Activated CD4-positive, alpha-beta T cell treated with anti-CD3 and anti-CD28 coated beads, Interleukin-2, Interleukin-4, amounts not matched to agents 100 ng/mL and 50 ng/mL, durations not matched to agents 16 hours and 8 hours (primary cell): Measurements from ENCODE around the gene PAX7.
"Not testable (repeated sequence)": the region's sequence is repeated elsewhere in the genome, so short reads cannot be mapped to it uniquely, and the experiment has no call there.

ENCODE experiments used
- DNase-seq: peaks from one replicate; pipeline ENCODE4 v3.0.0-alpha.2; 2020; ENCODE audit warnings: low spot score

Gene PAX7

GRCh38 chr1:18761948-18762840 is 131.5 kb downstream of the PAX7 start:
- no peak for DNase-seq

DNA sequence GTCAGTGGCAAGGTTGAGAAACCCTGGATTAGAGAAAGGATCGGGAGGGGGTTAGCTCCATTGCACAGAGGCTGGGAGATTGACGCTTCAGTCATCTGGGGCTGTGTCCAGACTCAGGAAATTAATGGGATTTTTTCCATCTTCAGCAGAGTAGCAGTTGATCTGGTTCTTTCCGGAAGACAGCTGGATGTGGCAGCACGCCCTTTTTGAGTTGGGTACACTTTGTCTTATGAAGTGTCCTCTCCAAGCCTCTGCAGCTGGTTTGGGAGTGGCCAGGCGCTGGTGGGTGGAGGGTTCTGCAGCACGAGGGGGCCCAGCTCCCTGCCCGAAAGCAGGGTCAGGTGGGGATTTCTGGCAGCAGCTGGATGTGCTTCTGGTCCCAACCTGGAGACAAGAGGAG is 133.7 kb downstream of the PAX7 start:
- DNase-seq, result no peak

- no peak for DNase-seq
Measured at GRCh38 chr1:18765725-18766124, 135.1 kb downstream of the PAX7 start.

DNA sequence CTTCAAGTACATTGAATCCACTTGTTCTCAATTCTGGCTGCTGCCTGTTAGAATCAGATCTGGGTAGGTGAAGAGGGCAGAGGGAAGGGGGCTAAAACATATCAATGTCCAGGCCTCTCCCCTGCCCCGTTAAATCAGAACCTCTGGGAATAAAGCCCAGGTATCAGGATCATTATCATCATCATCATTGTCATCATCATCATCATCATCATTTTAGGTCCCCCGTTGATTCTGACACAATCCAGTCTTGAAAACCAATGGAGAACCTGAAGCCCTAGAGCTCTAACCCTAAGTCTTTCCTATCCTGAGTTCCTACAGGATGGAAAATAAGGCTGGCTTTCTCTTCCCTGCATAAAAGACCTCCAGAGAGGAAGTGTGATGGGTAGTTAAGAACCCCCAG is 135.7 kb downstream of the PAX7 start:
- DNase-seq, result no peak

DNA sequence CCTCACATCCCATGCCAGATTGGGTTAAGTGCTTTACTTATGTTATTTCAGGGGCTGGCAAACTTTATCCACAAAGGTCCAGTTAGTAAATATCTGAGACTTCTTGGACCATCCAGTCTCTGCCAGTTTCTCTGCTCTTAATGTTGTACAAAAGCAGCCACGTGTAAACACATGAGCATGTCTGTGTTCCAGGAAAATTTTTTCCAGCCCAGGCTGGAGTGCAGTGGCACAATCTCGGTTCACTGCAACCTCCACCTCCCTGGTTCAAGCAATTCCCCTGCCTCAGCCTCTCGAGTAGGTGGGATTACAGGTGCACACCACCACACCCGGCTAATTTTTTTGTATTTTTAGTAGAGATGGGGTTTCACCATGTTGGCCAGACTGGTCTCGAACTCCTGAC is 136.9 kb downstream of the PAX7 start:
- DNase-seq, result not testable (repeated sequence)

GRCh38 chr1:18768086-18768485 is 137.4 kb downstream of the PAX7 start:
- no peak for DNase-seq

- no peak for DNase-seq
Measured at GRCh38 chr1:18769140-18769539, 138.5 kb downstream of the PAX7 start.

GRCh38 chr1:18770799-18771198 is 140.2 kb downstream of the PAX7 start:
- no peak for DNase-seq

GRCh38 chr1:18773753-18774152 is 143.1 kb downstream of the PAX7 start:
- DNase-seq, result no peak

GRCh38 chr1:18775341-18775740 is 144.7 kb downstream of the PAX7 start:
- no peak for DNase-seq

DNA sequence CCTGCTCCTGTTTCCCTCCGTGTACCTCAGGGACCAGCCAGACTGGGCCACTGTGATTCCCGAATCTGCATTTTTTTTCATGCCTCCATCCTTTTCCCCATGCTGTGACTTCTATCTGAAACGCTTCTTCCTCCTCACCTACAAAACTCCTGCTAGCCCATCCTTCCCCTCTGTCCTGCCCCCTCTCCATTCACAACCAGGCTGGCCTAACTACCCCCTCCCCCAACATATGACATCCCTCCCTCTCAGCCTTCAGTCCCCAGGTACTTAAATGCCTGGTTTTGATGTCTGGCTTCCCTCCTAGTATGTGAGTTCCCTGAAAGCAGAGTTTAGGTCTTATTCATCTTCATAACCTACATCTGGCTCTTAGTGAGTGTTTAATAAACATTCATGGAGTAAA is 146.1 kb downstream of the PAX7 start:
- DNase-seq, result no peak

GRCh38 chr1:18778437-18778836 is 147.8 kb downstream of the PAX7 start:
- DNase-seq, result no peak

DNA sequence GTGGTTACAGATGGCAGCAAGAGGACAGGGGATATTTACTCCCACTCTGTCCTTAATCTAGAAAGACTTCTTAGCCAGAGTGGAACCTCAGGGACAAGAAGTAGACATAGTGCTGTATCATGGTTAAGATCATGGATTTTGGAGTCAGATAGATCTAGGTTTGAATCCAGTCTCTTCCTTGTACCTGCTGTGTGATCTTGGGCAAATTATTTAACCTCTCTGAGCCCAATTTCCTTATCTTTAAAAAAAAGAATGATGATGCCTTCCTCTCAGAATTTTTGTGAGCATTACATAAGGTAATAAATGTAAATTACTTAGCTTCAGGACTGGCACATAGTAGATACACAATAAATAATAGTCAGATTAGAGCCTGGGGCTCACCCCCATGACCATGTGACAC is 150.4 kb downstream of the PAX7 start:
- no peak for DNase-seq

DNA sequence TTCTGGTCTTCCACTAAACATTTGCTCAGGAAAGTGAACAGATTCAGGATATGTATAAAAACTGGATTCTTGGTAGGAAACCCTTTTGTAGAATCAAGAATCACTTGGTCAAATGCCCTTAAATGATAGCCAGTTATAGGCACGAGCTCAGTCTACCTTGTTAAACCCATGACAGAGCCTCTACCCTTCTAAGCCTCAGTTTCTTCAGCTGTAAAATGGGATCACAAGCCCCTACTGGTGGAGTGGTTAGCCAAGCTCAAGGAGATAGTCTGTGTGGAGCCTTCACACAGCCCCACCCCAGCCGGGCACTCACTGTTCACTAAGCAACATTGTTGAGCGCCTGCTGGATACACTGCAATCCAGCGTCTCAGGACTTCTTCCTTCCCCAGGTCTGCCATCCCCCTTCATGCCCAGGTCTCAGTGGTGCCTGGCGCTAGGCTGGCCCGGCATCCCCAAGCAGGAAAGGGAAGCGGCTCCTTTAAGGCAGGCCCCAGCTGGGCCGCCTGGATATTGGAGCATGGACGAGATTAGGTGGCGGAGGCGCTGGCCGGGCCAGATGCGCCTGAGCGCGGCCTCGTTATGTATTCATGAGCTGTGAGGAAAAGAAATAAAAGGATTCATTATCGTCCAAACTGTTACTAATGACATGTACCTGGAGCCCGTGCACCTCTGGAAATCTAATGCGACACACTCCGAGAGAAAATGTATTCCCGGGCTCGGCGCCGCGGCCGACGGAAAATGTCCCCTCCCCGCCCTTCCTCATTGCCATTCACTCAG is 153.2 kb downstream of the PAX7 start:
- no peak for DNase-seq

GRCh38 chr1:18784482-18784831 is 153.8 kb downstream of the PAX7 start:
- DNase-seq, result no peak

- DNase-seq, result no peak
Measured at GRCh38 chr1:18786149-18786548, 155.5 kb downstream of the PAX7 start.

GRCh38 chr1:18787825-18788385 is 157.3 kb downstream of the PAX7 start:
- DNase-seq, result no peak

DNA sequence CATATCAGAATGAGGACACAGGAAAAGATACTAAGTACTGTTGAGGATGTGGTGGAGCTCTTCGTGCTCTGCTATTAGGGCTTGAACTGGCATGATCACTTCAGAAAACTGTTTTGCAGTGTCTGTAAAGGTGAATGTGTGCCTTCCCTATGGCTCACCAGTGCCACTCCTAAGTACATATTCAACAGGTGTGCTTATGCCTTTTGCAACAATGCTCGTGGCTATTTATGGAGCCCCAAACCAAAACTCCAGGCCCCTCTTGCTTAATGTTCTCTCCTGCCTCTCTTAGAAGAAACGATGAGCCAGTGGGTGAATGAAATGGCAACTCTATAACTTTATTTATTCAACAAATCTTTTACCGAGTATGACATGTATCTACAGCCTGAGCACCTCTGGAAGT is 158.6 kb downstream of the PAX7 start:
- no peak for DNase-seq

DNA sequence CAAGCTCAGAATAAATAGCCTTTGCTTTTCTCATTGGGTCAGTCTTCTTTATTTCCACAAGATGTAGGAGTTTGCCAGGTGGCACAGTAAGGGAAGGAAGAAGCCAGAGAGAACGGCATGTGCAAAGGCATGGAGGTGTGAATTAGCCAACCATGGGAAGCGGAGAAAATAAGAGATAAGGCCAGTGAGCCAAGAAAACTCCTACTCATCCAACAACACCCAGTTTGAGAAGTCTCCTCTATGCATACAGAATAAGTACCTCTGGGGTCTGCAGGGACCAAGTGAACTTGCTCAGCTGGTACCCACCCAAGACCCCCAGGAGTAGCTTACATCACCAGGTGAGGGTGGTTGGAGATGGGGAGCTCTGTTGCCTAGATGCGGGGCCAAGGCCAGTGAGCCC is 162.1 kb downstream of the PAX7 start:
- no peak for DNase-seq

- DNase-seq, result no peak
Measured at GRCh38 chr1:18793164-18793563, 162.5 kb downstream of the PAX7 start.

- DNase-seq, result no peak
Measured at GRCh38 chr1:18794051-18794450, 163.4 kb downstream of the PAX7 start.

DNA sequence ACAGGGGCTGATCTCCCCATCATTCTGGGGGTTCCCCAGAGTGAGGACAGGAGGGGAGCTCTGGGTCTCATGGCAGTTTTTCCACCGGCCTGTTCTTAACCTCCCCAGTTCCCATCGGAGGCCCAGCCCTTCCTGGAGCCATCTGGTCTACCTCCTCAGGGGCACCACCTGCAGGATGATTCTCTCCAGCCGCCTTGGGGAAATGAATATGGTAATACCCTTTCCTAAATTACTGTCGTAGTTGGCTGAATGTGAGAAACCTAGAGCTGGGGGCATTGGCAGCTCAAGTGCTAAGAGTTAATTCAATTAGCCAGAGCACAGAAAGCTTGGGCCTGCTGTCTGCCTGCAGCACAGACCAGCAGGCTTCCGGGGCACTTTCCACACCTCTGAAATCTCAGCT is 163.9 kb downstream of the PAX7 start:
- DNase-seq, result no peak

DNA sequence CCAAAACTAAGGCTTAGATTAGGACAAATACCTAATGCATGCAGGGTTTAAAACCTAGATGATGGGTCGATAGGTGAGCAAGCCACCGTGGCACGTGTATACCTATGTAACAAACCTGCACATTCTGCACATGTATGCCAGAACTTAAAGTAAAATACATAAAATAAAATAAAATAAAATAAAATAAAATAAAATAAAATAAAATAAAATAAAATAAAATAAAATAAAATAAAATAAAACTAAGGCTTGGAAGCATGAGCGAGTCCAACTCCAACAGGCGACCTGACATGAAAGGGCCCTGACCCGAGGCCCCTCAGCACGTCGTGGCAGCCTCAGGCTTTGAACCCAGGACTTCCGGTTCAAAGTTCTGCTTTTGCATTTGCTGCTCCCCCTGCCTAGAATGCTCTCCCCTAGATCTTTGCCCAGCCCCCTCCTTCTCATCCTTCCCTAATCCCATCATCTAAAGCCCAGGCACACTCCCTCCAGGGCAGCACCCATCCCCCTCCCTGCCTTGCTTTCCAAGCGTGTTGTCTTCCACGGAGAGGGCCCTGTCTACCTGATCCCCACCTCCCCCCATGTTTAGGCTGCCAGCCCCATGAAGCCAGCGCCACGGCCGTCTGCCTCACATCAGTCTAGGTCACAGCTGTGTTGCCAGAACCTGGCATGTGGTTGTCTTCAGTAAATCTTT is 164.5 kb downstream of the PAX7 start:
- DNase-seq, result no peak
